ENCODE results near the gene GNAT2.

The GNAT2 gene

DNA sequence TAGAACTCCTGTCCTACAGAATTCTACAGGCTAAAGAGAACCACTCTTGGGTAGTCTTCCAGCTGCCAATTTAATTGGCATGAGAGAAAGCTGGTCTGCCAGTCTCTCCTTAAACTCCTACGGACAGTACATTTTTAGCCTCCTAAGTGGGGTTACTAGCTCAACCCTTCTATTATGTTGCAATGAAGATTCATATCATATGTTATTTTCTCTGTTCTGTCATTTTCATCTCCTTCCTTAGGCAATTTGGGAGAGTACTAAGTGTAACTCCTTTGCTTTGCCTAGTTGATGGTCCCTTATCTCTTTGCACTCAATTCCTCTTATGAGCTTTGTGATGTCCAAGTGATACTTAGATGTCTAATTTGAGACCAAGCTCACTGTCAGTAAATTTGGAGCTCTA is 14.0 kb downstream of the GNAT2 start:
- no peak for DNase-seq

DNA sequence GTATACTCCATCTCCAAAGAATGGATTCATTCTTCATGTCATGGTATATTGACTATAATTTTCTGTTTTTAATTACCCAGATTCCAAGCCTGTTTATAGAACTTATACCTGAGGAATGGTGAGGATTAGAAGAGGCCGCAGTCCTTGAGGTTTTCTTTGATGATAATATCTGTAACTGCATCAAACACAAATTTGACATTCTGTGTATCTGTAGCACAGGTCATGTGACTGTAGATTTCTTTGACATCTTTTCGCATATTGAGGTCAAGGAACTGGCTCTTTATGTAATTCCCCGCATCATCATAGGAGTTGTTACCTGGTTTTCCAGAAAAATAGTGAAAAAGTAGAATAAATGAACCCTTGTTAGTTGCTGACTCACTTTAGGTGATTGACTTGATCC is 16.2 kb downstream of the GNAT2 start:
- no peak for DNase-seq

DNA sequence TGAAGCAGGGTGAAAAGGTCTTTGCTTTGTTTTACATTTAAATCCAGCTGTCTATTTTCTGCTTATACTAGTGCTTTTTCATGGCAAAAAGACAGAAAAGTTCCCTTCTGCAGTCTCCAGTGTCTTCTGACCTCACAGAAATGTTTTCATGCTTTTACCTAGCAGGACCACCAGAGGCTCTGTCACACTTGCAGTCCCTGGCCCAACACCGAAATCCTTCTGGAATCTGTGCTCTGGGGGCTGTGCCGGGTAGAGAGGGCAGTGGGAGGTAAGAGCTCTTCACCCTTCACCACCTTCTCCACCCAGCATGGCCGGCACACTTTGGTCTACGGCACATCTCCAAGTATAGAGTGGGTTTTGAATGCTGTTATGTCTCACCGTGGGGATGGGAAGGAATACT is 20.8 kb downstream of the GNAT2 start:
- no peak for DNase-seq

DNA sequence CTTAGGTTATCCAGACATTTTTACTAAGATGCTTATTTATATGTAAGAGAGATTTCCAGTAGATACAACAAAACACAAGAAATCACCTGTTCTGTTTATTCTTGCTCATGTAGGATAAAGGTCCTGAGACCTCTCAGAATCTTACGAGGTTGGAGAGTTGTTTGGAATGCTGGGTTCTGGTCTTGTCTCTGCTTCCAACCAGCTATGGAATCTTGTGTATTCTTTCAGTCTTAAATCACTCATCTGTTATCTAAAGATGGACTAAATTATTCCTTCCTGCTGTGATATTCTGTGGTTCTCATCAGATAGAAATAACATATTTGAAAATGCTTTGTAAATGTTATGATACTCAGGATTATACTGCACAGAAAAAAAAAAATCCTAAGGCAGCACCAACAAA is 21.3 kb downstream of the GNAT2 start:
- DNase-seq: no peak

DNA sequence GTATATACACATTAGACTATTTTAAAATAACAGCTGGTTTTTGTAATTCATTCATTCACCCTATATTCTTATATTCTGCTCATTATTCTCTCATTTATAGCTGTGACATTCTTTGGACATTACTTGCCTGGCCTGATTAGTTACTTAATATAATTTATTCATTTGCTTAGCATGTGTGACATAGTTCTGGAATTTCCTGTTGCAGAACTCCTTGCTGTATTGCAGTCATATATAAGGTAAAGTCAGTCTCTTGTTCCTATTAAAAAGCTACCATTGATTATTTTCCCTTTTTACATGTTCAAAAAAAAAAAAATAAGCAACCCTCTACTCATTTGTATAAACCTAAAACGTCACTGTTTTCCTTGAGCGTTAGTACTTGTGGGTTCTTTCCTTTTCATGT is 23.9 kb downstream of the GNAT2 start:
- no peak for DNase-seq

DNA sequence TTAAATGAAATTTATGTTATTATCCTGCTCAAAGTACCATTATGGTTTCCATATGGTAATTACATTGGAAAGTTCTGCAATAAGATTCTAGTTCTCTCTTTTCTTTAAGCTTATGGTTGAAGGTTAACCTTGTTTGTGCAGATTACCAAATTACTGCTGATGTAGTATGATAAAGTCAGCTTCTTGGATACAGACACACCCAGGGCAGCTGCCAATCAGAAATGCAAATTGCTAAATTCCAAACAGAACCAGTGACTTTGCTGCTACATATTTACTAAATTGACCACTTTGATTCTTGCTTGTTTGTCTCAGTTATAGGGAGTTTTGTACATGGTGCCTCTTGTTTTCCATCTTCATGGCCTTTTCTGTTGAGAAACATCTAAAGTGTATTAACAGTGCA is 26.5 kb downstream of the GNAT2 start:
- DNase-seq: no peak

DNA sequence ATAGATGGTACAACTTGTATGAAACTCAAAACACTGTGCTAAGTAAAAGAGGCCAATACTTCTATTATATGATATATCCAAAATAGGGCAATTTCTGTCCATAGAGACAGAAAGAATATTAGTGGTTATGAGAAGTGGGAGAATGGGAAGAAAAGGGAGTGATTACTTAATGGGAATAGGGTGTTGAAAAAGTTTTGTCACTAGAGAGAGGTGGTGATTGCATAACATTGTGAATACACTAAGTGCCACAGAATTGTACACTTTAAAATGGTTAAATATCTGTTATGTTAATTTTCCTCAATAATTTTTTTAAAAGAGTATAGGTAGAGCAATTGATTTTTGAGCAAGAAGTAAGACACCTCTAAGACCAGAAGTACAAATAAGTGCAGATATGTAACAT is 29.7 kb downstream of the GNAT2 start:
- no peak for DNase-seq

DNA sequence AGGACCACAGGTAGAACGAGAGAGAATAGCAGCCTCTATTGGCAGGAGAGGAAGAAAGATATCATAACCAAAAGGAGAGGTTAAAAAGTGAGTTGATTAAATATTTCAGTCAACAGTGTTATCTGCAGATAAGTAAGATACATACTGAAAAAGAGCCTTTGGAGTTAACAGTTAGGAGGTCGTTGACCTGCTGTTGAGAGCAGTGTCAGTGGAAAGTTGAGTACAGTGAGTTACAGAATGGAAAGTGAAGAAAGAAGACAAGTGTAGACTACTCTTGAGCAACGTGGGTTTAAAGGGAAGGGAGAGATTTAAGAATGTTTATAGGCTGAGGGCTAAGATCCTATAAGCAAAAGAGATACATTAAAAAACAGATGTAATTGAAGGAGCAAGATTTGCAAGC is 30.2 kb downstream of the GNAT2 start:
- no peak for DNase-seq

DNA sequence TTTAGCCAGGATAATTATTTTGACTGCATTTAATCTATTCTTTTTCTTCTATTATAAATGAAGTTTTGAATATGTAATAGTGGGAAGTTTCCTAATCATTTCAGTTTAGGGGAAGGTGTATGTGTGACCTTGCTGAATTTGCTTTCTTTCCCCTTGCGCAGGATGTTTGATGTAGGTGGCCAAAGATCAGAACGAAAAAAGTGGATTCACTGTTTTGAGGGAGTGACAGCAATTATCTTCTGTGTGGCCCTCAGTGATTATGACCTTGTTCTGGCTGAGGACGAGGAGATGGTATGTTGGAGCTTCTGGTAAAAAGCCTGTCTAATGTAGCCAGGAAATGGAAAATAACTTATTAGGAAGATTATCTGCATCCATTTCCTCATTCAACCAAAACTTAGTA is 33.4 kb downstream of the GNAT2 start:
- DNase-seq: no peak

DNA sequence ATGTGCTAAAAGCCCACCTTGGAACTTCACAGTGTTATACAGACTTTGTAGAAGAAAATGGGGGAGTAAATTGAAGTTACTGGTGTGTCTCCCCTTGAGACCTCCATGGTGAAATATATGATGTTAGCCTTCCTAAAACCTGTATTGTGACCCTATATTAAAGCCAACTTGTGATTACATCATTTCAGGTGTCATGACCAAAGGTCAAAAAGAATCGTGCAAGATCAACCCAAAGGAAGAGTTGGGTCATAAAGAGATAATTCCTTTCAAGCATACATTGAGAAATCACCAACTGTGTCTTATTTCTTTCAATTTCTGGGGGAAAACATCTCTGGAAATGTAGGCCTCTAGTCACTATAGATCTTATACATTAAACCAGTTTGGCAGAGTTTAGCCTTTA is 34.6 kb downstream of the GNAT2 start:
- DNase-seq: no peak

DNA sequence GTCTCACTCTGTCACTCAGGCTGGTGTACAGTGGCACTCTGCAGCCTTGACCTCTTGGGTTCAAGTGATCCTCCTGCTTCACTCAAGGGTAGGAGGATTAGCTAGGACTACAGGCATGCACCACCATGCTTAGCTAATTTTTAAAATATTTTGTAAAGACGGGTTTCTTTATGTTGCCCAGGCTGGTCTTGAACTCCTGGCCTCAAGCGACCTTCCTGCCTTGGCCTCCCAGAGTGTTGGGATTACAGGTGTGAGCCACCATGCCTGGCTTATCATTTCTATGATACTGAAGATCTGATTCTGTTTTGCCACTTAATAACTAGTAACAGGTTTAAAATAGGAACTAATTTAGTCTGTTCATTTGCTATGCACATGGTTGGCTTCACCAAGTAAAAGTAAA is 37.4 kb downstream of the GNAT2 start:
- DNase-seq: no peak

DNA sequence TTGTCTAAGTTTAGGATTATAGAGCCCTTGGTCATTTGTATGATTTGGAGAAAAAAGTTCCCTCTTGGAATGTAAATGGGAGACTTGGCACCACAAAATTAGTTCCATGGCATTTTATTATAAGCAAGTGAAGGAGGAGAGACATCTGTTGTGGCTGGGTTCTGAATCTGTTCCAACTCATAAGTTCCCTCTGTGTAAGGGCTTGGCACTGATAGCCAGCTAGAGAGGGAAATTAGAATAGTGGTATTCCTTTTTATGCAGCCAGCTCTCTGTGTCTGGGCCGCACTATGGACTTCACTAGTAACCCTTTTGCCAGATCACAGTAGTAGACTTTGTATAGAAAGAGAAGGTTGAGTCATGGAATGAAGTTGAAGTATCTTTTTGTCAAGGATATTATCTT is 39.9 kb downstream of the GNAT2 start:
- DNase-seq: peak; percentile 92

DNA sequence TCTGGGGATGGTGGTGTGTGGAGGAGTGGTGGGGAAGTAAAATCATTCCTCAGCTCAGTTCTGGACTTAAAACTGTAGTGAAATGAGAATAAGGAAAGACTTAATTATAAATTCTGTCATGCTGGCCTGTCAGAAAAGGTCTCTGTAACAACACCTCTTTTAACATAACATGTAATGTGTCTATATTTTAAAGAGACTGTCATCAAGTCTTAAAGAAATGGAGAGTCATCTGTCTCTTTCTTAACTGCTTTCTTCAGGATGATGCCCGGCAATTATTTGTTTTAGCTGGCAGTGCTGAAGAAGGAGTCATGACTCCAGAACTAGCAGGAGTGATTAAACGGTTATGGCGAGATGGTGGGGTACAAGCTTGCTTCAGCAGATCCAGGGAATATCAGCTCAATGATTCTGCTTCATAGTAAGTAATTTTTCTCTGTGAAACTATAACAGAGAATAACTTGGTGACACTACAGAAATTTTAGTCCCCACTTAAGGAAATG is 40.4 kb downstream of the GNAT2 start:
- DNase-seq: no peak

DNA sequence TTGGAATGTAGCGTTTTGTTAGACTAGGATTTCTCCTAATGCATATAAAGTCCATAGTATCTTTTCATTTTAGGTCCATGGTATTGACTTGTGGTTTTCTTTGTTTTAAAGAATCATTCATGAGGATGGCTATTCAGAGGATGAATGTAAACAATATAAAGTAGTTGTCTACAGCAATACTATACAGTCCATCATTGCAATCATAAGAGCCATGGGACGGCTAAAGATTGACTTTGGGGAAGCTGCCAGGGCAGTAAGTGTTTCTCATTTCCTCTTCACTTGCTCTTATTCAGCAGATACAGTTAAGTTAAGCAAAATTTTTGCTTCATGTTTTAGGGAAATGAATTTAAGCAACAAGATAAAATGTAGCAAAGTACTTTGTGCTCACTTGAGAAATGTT is 45.6 kb downstream of the GNAT2 start:
- no peak for DNase-seq

DNA sequence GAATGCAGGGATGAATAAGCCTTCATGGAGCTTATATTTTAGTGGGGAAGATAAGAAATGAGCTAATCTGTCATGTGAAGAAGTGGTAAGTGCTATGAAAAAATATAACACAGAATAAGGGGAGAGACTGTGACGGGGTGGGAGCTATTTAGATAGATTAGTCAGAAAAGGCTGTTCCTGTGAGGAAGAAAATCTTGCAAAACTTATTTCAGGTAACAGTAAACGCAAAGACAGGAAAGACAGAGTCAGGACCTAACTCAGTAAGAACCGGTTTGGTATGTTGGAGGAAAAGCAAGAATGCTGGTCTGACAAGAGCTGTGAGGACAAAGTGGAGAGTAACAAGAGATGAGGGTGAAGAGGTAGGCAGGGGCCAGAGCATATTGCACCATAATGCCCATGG is 49.0 kb downstream of the GNAT2 start:
- no peak for DNase-seq

DNA sequence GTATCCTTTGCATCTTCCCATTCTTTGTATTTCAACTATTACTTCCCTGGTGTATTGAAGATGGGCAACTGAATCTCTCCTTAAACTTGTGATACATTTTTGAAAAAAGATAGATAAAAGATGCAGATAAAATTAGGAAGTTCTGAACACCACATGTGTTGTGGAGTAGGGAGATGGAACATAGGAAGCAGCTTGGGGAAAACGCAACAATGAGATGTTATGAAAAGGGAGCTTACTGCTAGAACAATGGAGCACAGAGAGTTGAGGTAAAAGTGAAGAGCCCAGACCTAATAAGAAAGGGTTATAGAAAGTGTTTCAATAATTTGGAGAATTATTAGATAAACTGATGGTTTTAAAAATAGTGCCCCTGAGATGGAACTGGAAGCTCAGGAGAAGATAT is 50.1 kb downstream of the GNAT2 start:
- DNase-seq: no peak

DNA sequence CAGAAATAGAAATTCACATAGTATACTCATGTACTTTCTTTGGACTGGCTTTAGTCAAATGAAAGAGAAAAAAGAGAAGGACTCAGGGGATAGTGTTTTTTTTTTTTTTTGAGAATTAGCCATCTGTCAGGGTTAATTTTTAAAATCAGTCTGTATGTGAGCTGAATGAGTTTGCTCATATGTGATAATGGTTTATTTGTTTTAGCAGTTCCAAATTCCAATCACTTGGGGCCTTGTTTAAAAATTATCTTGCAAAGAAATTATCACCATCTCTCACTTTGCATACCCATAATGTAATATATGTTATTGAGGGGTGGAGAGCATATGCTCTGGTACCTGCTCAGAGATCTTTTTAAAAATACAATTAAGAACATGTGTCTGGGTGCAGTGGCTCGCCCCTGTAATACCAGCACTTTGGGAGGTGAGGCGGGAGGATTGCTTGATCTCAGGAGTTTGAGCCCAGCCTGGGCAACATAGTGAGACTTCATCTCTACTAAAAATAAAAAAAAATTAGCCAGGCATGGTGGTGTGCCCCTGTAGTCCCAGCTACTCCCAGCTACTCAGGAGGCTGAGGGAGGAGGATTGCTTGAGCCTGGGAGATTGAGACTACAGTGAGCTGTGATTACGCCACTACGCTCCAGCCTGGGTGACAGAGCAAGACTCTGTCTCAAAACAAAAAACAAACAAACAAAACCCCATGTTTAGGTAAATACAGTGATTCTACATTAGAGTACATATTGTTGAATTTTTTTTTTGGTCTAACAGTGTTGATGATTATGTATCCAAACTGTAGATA is 51.3 kb downstream of the GNAT2 start:
- DNase-seq: peak; percentile 34

DNA sequence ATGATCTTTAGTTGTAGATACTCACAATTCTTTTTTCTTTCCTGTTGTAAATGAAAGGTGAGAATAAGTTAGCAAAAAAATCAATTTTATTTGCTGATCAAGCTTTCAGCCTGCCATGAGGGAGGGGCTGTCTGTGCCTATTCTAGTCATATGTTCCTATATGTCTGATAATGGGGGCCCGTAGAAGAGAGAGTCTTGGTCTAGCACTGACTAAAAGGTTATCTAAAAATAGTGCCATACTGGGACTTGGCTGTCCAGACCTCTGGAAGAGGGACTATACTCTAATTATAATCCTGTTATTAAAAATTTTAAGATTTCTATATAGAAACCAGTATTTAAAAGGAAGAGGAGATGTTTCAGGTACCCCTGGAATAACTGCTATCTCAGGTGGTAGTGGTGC is 52.4 kb downstream of the GNAT2 start:
- DNase-seq: no peak

DNA sequence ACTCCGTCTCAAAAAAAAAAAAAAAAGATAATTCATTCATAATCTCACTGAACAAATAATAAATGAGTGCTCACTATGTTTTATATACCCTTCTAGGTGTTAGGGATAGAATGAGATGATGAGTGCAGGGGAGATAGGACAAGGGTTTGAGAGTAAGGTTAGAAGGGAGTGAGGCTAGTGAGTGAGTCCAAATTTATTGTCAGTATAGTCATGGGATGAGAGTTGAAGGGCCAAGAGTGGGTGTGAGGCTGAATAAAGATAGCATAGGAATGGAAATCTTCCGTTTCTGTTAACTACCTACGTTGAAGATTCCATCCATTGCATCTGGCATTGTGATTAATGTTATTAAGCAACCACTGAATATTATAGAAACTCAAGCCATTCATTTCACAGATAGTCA is 54.2 kb downstream of the GNAT2 start:
- no peak for DNase-seq

DNA sequence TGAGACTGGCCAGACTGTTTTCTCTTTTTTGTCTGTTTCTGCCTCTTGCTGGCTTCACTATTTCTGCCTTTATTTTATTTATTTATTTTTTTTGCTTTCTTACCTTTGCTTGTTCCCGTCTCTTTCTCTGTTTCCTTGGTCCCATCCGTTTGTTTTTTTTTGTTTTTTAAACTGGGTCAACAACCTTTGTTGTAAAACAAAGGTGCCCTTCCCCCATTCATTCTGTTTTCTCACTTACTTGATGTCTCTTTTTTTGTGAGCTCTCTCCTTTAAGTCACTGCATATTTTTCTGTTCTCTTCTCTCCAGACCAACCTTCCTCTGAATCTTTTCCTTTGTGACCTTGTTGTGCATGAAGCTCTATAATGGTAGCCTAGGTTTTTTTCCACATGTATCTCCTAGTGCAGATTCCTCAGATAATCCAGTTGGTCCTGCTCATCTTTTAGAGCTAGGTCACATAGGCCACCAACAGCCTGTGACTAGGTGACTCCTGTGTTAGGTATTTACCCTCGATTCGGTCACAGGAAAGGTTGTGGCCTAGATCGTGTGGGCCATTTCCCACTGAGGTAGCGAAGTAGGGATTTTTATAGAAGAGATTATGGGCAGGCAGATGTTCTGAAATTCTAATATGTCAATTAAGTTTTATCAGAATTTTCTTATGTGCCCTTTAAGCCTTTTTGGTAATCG is 55.1 kb downstream of the GNAT2 start:
- DNase-seq: no peak

DNA sequence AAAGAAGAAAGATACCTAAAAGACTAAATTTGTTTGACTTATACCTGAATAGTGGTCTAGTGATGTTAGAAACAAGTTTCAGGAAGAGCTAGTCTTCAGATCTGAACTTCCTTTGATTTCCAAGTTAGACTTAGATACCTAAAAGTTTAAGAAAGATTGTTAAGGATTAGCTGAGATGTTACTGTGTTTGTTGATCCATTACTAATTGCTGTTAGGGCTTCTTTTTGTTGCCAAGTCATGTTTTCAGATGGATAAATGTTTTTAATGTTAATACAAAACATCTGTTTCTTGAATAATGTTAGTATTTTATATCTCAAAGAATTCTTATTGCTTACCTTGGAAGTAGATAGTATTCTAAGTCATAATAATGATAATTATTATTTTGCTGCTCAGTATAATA is 59.4 kb downstream of the GNAT2 start:
- DNase-seq: no peak

DNA sequence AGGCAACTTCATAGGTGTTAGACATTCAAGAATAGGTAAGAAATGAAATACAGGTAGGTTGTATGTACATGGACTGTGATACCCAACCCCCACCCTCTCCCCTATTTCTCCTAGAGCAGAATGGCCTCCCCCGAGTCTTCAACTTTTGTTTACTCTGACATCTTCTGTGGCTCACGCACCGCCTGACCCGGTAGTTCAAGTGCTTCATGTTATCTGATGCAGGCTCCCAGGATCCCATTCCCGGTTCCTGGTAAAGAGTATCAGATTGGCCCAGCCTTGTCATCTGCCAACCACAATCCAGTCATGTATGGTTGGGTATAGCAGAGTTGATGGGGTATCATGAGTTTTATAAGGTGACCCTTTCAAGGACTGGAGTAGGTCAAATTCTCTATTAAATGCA is 61.9 kb downstream of the GNAT2 start:
- DNase-seq: no peak

DNA sequence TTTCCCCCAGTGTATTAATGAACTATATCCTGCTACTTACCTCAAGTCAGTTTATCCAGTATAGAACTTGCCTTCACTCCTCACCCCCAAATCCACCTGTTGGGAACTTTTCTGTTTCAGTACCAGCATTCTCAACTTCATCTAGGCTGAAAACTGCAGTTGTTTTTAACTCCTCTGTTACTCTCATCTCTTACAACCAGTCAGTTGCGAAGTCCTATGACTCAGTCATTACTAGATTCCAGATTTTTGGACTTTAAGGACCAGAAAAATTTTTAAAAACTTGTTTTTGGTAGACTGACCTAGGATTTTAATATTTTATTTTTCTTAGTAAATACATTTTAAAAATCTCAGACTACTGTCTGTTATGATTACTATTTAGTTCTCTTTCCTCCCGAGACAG is 62.9 kb downstream of the GNAT2 start:
- DNase-seq: no peak
